Keratinocyte (primary cell): ENCODE results near the gene OR4E1. TPM values are rescaled to one million over a fixed set of nuclear protein-coding genes. Genes with fewer than 3 reads are reported as not detected.
"Not testable (repeated sequence)": the region's sequence is repeated elsewhere in the genome, so short reads cannot be mapped to it uniquely, and the experiment has no call there.

Experiments used
- DNase-seq: peaks from one replicate; pipeline ENCODE4 v3.0.0-alpha.2; 2011; ENCODE audit warnings: low read depth, missing footprints, low spot score
- FAIRE-seq: peaks from 2 replicates; lab custom pipeline; 2011; peaks lifted over from hg19 to GRCh38; lab: Jason Lieb, UNC
- H2AFZ ChIP-seq: 2 replicates; pipeline ENCODE4 v1.6.0; 2012; ENCODE audit warnings: low read length, control low read depth, inconsistent platforms; ENCODE audit not compliant: control insufficient read depth
- H3K27ac ChIP-seq: 2 replicates; pipeline ENCODE4 v1.5.1; 2011; ENCODE audit warnings: low read length; ENCODE audit not compliant: control insufficient read depth, insufficient read depth
- H3K27me3 ChIP-seq: 3 replicates; pipeline ENCODE4 v1.6.0; 2011; ENCODE audit warnings: low read length; ENCODE audit not compliant: control insufficient read depth, insufficient read depth; ENCODE audit errors: extremely low read depth
- H3K36me3 ChIP-seq, 2 experiments: 2 replicates in 1 of 2; 3 replicates in 1 of 2; pipeline ENCODE4 v1.5.1; 2011; ENCODE audit warnings: low read length in 2 of 2, mild to moderate bottlenecking in 1 of 2; ENCODE audit not compliant: control insufficient read depth in 2 of 2, insufficient read depth in 2 of 2; ENCODE audit errors: extremely low read depth in 1 of 2
- H3K4me1 ChIP-seq: 3 replicates; pipeline ENCODE4 v1.5.1; 2011; ENCODE audit warnings: low read length; ENCODE audit not compliant: control insufficient read depth, insufficient read depth; ENCODE audit errors: extremely low read depth
- H3K4me2 ChIP-seq: 3 replicates; pipeline ENCODE4 v1.6.0; 2011; ENCODE audit warnings: low read depth, low read length; ENCODE audit not compliant: control insufficient read depth, insufficient read depth; ENCODE audit errors: extremely low read depth
- H3K4me3 ChIP-seq, 3 experiments: fragments of 200-600 bp in 1 of 3; sonication (generic) in 1 of 3; 2 replicates in 2 of 3; 3 replicates in 1 of 3; pipeline ENCODE4 v1.5.1; 2011 to 2016; ENCODE audit warnings: low read length in 3 of 3, mild to moderate bottlenecking in 3 of 3, control low read depth in 2 of 3, inconsistent platforms in 1 of 3, low read depth in 1 of 3, mixed read lengths in 1 of 3, mixed run types in 1 of 3, moderate library complexity in 1 of 3; ENCODE audit not compliant: control insufficient read depth in 2 of 3, insufficient read depth in 2 of 3; ENCODE audit errors: extremely low read depth in 1 of 3
- H3K79me2 ChIP-seq: 2 replicates; pipeline ENCODE4 v1.6.0; 2012; ENCODE audit warnings: low read length; ENCODE audit not compliant: control insufficient read depth, insufficient read depth
- H3K9ac ChIP-seq: 3 replicates; pipeline ENCODE4 v1.6.0; 2011; ENCODE audit warnings: low read length; ENCODE audit not compliant: control insufficient read depth, insufficient read depth; ENCODE audit errors: extremely low read depth
- H3K9me1 ChIP-seq: 3 replicates; pipeline ENCODE4 v1.6.0; 2011; ENCODE audit warnings: low read length; ENCODE audit not compliant: control insufficient read depth, insufficient read depth; ENCODE audit errors: extremely low read depth
- H3K9me3 ChIP-seq: 2 replicates; pipeline ENCODE4 v1.5.1; 2012; ENCODE audit warnings: low read depth, low read length; ENCODE audit not compliant: control insufficient read depth
- H4K20me1 ChIP-seq: 3 replicates; pipeline ENCODE4 v1.6.0; 2011; ENCODE audit warnings: low read length; ENCODE audit not compliant: control insufficient read depth, insufficient read depth; ENCODE audit errors: extremely low read depth
- CTCF ChIP-seq, 3 experiments: IDR thresholded peaks in 1 of 3; conservative IDR thresholded peaks in 1 of 3; optimal IDR thresholded peaks in 1 of 3; 2 replicates in 2 of 3; 3 replicates in 1 of 3; pipeline versions ENCODE3 to v1.5.1; 2011; ENCODE audit warnings: low read length in 3 of 3, mild to moderate bottlenecking in 3 of 3, moderate library complexity in 2 of 3, control low read depth in 1 of 3, inconsistent platforms in 1 of 3; ENCODE audit not compliant: insufficient read depth in 2 of 3; ENCODE audit errors: extremely low read depth in 1 of 3
- EZH2 ChIP-seq: IDR thresholded peaks from one replicate; pipeline ENCODE4 v1.6.1; 2012; ENCODE audit warnings: inconsistent platforms, mild to moderate bottlenecking, low read length, moderate library complexity
- dilution Hi-C: fragments of 300-500 bp; cut with MboI; formaldehyde crosslinking; loops from one replicate; pipeline ENCODE4 v1.7.0; 2020; ENCODE audit warnings: low sequenced_read_pairs; ENCODE audit not compliant: extremely low pct_ligation_motif_present
- polyA plus RNA-seq, 5 experiments: library from polyadenylated mRNA; depleted of rRNA in 3 of 5; stranded (reverse) in 3 of 5; stranded (forward) in 1 of 5; unstranded in 1 of 5; fragments of >200 nt; gene quantifications; 1 replicate in 1 of 5; 2 replicates in 3 of 5; 3 replicates in 1 of 5; pipeline versions ENCODE4 v1.2.1 to v1.2.3, GENCODE V29; 2011 to 2012; ENCODE audit warnings: missing spikeins in 2 of 5, low read depth in 1 of 5, low replicate concordance in 1 of 5

Gene OR4E1
- polyA plus RNA-seq, 1 donor (not counting 4 experiments of a cell fraction or from before 2014, with no cell fraction given), result not detected

- Histone ChIP-seq H3K27me3 (no peaks in the 10 kb centered on the region), H3K9me3 (no peaks in the 10 kb centered on the region), H3K79me2 (no peaks in the 10 kb centered on the region), H3K36me3 (no peaks in the 10 kb centered on the region), H3K27ac (no peak overlapping the region), H4K20me1 (no peaks in the 10 kb centered on the region), H3K9me1 (no peaks in the 10 kb centered on the region), H3K4me1 (no peaks in the 10 kb centered on the region), H3K4me3 (no peak overlapping the region), H3K9ac (no peak overlapping the region), H3K4me2 (no peak overlapping the region), H2AFZ (no peak overlapping the region)
- TF ChIP-seq EZH2 (no peak), CTCF (optimal IDR thresholded peaks at IDR 0.05 in 1 of 3, IDR thresholded peaks at IDR 0.05 in 1 of 3, conservative IDR thresholded peaks at IDR 0.05 in 1 of 3; ENCODE audit: extremely low read depth in 1 of 3, insufficient read depth in 2 of 3, low read length in 3 of 3) (no peak)
- DNase-seq, result no peak
- no peak for FAIRE-seq
- dilution Hi-C loops, result no loop called here
Observed at GRCh38 chr14:21631084-21631483, 42.5 kb downstream of the OR4E1 start.

- FAIRE-seq, H3K36me3 ChIP-seq, H3K4me3 ChIP-seq, H3K27me3 ChIP-seq, H3K9me1 ChIP-seq, H3K4me2 ChIP-seq, H2AFZ ChIP-seq, H3K9ac ChIP-seq, H3K79me2 ChIP-seq, H3K27ac ChIP-seq, H3K4me1 ChIP-seq, DNase-seq, H4K20me1 ChIP-seq, dilution Hi-C loops, H3K9me3 ChIP-seq: not testable (repeated sequence)
Observed at GRCh38 chr14:21630503-21630902, 43.1 kb downstream of the OR4E1 start.

GRCh38 chr14:21626491-21627230 is 47.0 kb downstream of the OR4E1 start:
- Histone ChIP-seq H3K79me2 (no peaks in the 10 kb centered on the region), H3K9ac (no peak overlapping the region), H3K4me3 (no peak overlapping the region), H3K27me3 (no peaks in the 10 kb centered on the region), H3K9me3 (no peaks in the 10 kb centered on the region), H3K4me1 (no peaks in the 10 kb centered on the region), H2AFZ (no peak overlapping the region), H3K4me2 (no peak overlapping the region), H4K20me1 (no peaks in the 10 kb centered on the region), H3K36me3 (no peaks in the 10 kb centered on the region), H3K27ac (no peak overlapping the region), H3K9me1 (no peaks in the 10 kb centered on the region)
- dilution Hi-C loops, result no loop called here
- DNase-seq (no peak), FAIRE-seq (no peak)
- TF ChIP-seq CTCF (optimal IDR thresholded peaks at IDR 0.05 in 1 of 3, IDR thresholded peaks at IDR 0.05 in 1 of 3, conservative IDR thresholded peaks at IDR 0.05 in 1 of 3; ENCODE audit: extremely low read depth in 1 of 3, insufficient read depth in 2 of 3, low read length in 3 of 3) (no peak), EZH2 (no peak)
